ENCODE measurements around the gene SLC25A45.

Gene SLC25A45

DNA sequence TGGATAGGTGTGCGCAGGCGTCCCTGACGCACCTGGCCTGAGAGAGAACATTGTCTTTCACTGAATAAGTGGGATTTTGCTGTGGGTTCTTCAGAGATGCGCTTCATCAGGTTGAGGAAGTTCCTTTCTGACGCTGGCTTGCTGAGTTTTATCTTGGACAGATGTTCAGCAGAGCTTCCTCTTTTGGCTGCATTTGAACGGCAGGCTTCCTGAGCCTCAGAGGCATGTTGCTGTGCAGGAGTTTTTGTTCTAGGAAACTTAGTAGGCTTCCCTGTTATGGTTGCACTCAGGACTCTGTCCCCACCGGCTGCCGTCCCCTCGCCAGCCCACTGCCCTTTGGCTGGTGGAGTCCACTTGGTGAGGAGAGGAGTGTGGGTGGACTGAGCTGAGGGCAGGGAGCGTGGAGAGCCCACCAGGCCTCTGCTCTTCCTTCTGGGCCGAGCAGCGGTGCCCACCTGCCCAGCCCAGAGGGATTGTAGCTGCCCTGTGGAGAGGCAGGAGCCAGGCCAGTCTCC, 21.2 kb upstream of the SLC25A45 start:
- H3K27ac ChIP-seq (replicated peaks): peak overlapping the region; percentile 83
- TF ChIP-seq SPI1 (IDR thresholded peaks at IDR 0.05; ENCODE audit: borderline replicate concordance, low read depth) (peak; percentile 91), POLR2AphosphoS5 (IDR thresholded peaks at IDR 0.05; ENCODE audit: low read depth) (peak; percentile 65; the same call in 1 of the 2 replicates), GABPA (IDR thresholded peaks at IDR 0.05; ENCODE audit: low read depth) (no peak)
- TF ChIP-seq, protein P1, sequence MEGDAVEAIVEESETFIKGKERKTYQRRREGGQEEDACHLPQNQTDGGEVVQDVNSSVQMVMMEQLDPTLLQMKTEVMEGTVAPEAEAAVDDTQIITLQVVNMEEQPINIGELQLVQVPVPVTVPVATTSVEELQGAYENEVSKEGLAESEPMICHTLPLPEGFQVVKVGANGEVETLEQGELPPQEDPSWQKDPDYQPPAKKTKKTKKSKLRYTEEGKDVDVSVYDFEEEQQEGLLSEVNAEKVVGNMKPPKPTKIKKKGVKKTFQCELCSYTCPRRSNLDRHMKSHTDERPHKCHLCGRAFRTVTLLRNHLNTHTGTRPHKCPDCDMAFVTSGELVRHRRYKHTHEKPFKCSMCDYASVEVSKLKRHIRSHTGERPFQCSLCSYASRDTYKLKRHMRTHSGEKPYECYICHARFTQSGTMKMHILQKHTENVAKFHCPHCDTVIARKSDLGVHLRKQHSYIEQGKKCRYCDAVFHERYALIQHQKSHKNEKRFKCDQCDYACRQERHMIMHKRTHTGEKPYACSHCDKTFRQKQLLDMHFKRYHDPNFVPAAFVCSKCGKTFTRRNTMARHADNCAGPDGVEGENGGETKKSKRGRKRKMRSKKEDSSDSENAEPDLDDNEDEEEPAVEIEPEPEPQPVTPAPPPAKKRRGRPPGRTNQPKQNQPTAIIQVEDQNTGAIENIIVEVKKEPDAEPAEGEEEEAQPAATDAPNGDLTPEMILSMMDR (IDR thresholded peaks at IDR 0.05; ENCODE audit: insufficient read depth, low read length): no peak
- TF ChIP-seq, protein P2, sequence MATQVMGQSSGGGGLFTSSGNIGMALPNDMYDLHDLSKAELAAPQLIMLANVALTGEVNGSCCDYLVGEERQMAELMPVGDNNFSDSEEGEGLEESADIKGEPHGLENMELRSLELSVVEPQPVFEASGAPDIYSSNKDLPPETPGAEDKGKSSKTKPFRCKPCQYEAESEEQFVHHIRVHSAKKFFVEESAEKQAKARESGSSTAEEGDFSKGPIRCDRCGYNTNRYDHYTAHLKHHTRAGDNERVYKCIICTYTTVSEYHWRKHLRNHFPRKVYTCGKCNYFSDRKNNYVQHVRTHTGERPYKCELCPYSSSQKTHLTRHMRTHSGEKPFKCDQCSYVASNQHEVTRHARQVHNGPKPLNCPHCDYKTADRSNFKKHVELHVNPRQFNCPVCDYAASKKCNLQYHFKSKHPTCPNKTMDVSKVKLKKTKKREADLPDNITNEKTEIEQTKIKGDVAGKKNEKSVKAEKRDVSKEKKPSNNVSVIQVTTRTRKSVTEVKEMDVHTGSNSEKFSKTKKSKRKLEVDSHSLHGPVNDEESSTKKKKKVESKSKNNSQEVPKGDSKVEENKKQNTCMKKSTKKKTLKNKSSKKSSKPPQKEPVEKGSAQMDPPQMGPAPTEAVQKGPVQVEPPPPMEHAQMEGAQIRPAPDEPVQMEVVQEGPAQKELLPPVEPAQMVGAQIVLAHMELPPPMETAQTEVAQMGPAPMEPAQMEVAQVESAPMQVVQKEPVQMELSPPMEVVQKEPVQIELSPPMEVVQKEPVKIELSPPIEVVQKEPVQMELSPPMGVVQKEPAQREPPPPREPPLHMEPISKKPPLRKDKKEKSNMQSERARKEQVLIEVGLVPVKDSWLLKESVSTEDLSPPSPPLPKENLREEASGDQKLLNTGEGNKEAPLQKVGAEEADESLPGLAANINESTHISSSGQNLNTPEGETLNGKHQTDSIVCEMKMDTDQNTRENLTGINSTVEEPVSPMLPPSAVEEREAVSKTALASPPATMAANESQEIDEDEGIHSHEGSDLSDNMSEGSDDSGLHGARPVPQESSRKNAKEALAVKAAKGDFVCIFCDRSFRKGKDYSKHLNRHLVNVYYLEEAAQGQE (IDR thresholded peaks at IDR 0.05; ENCODE audit: insufficient replicate concordance, low read depth): no peak
- H3K27me3 ChIP-seq (ENCODE audit: insufficient read depth, poor library complexity, severe bottlenecking): no peaks in the 10 kb centered on the region
- H3K4me3 ChIP-seq (replicated peaks; ENCODE audit: insufficient read depth, low read length): no peak overlapping the region
- DNase-seq (ENCODE audit: low read depth in 1 of 2, low spot score in 1 of 2): peak; percentile 47 to 92

DNA sequence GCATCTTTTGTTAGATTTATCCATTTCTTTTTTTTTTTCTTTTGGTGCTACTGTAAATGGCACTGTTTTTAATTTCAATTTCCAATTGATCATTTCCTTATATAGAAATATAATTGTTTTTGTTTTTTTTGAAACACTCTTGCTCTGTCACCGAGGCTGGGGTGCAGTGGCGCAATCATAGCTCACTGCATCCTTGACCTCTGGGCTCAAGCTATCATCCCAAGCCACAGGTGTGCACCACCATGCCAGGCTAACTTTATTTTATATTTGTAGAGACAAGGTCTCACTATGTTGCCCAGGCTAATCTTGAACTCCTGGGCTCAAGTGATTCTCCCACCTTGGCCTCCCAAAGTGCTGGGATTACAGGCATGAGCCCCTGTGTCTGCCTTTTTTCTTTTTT, 20.3 kb upstream of the SLC25A45 start:
- TF ChIP-seq, protein P1 (IDR thresholded peaks at IDR 0.05; ENCODE audit: insufficient read depth, low read length): no peak
- no peak for TF ChIP-seq GABPA (IDR thresholded peaks at IDR 0.05; ENCODE audit: low read depth)
- no peak for DNase-seq (ENCODE audit: low read depth in 1 of 2, low spot score in 1 of 2)
- H3K27ac ChIP-seq (replicated peaks): no peak overlapping the region

DNA sequence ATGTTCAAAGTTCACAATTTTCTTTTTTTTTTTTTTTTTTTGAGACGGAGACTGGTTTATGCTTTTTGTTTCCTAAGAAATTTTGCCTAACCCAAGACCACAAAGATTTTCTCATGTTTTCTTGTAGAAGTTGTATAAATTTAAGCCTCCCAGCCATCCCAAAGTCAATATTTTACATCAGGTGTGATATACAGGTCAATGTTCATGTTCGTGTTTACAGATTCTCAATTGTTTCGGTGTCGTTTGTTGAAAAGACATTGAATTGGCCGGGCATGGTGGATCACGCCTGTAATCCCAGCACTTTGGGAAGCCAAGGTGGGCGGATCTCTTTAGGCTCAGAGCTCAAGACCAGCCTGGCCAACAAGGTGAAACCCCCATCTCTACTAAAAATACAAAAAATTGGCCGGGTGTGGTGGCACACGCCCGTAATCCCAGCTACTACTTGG, 19.4 kb upstream of the SLC25A45 start:
- TF ChIP-seq, protein P2 (IDR thresholded peaks at IDR 0.05; ENCODE audit: insufficient replicate concordance, low read depth): no peak
- TF ChIP-seq POLR2AphosphoS5 (IDR thresholded peaks at IDR 0.05; ENCODE audit: low read depth) (no peak), SPI1 (IDR thresholded peaks at IDR 0.05; ENCODE audit: borderline replicate concordance, low read depth) (no peak), GABPA (IDR thresholded peaks at IDR 0.05; ENCODE audit: low read depth) (no peak)
- TF ChIP-seq, protein P1 (IDR thresholded peaks at IDR 0.05; ENCODE audit: insufficient read depth, low read length): no peak
- no peak for DNase-seq (ENCODE audit: low read depth in 1 of 2, low spot score in 1 of 2)
- H3K27ac ChIP-seq (replicated peaks): no peak overlapping the region
- no peaks in the 10 kb centered on the region for H3K27me3 ChIP-seq (ENCODE audit: insufficient read depth, poor library complexity, severe bottlenecking)
- H3K4me3 ChIP-seq (replicated peaks; ENCODE audit: insufficient read depth, low read length): no peak overlapping the region

More for the DNA sequence above, 20.3 kb upstream of the SLC25A45 start:
- no peaks in the 10 kb centered on the region for H3K27me3 ChIP-seq (ENCODE audit: insufficient read depth, poor library complexity, severe bottlenecking)
- no peak overlapping the region for H3K4me3 ChIP-seq (replicated peaks; ENCODE audit: insufficient read depth, low read length)
